HG03108 (cell line): Measurements from ENCODE around the gene TEX28.
"Not testable (repeated sequence)": the region's sequence is repeated elsewhere in the genome, so short reads cannot be mapped to it uniquely, and the experiment has no call there.

ENCODE experiments used
- ATAC-seq: cut with Tn5 transposase; IDR thresholded peaks from one replicate; pipeline ENCODE4 v1.9.1; 2021; ENCODE audit warnings: moderate library complexity; ENCODE audit not compliant: unreplicated experiment

Gene TEX28, protein sequence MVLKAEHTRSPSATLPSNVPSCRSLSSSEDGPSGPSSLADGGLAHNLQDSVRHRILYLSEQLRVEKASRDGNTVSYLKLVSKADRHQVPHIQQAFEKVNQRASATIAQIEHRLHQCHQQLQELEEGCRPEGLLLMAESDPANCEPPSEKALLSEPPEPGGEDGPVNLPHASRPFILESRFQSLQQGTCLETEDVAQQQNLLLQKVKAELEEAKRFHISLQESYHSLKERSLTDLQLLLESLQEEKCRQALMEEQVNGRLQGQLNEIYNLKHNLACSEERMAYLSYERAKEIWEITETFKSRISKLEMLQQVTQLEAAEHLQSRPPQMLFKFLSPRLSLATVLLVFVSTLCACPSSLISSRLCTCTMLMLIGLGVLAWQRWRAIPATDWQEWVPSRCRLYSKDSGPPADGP

DNA sequence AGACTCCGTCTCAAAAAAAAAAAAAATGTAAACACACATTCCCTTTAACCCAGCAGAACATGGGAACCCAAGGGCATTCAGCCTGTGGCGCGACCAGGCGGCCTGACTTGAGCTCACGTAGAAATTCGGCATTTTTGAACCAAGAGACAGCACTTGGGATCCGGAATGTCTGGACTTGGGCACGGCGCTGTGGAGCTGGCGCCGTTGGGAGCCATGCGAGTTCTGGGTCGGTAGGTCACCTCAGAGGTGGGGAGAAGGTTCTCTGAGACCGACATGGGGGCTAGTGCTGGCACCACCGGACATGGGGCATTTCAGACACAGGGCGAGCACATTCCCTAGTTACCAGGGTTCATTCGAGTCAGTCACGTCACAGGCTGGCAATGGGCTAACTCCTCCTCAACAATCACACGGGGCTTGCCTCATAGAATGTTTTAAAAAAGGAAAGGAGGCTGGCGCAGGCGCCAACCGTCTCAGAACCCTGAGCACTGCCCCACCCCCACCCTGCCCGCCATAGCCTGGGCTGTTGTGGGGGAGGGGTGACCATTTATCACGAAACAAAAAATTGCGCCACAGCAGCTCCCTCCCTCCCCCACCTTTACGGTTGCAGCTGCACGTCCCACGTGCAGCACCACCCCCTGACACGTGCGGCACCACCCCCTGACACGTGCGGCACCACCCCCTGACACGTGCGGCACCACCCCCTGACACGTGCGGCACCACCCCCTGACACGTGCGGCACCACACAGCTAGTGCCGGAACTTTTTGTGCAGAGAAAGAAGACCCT is at the start of gene TEX28:
Gene TEX28, minus strand, starts transcription at position 334 of the 784 bp plus-strand sequence. CDS start 3,007 bp downstream, outside the sequence.
- ATAC-seq: no peak

DNA sequence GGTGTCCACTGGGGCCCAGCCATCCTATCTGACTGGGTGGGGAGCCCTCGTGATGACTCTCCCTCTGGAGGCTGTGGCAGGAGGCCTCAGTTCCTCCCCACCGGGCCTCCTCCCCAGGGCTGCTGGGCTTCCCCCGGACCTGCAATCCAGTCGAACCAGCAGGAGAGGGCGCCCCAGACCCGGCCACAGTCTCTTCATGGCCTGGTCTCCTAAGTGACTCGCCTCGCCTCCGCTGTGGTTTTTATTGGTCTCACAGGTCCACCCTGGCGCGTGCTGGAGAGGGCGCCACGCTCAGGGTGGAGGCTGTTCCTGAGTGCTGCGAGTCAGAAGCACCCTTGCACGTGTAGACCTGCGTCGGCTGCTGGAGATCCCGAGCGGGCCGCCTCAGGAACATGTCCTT is 48.7 kb upstream of the TEX28 start:
- ATAC-seq: peak; percentile 25

DNA sequence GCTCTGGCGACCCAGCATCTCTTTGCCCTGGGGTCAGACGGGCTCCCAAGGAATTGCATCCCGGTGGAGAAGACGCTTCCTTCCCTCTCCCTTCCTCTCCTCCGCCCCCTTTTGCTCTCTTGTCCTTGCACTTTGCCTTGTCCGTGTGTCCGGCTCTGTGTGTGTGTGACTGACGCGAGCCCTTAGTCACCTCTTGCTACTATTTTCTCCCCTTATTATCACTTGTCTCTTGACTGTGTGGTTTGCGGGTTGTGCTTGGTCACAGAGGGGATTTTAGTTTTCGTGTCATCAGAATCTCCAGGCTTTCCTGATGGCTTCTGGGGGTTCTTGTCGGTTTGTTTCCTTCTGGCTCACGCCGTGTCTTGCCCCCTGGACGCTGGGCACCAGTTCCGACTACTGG is 48.1 kb upstream of the TEX28 start:
- ATAC-seq: not testable (repeated sequence)

DNA sequence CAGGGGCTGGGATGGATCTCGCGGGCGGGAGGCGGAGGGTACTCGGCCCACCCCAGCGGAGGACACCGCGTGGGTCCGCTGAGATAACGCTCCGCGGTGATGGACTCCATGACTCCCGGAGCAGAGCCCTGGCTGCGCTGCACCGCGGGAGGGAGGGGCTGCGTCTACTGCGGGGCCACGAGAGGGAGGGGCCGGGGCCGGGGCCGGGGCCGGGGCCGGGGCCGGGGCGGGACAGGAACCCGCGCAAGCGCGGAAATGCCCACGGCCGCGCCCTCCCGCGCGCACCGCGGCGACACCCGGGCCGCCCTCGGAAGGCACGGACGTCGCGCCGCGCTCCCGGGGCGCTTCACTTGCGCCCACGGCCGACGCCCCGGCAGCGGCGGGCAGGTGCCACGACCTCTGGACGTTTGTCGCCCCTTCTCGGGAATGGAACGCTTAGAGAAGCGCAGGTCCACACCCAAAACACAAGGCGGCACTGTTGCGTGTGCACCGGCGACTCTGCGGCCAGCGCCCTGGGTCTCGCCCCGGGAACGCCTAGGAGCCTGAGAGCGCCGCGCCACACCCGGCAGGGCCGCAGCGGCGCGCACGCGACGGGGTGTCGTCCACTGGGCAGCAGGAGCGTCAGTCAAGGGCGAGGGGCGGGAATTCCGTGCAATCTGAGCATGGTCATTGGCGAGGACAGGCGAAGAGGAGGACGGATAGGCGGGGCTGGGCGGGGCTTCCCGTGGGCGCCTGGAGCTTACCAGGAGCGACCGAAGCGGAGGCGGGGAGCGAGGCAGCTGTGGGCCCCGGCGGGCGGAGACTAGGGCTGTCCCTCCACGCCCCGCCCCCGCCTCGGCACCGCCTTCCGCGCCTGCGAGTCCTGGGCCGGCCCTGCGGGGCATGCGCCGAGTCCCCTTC is 46.7 kb upstream of the TEX28 start:
- ATAC-seq: peak; percentile 66

DNA sequence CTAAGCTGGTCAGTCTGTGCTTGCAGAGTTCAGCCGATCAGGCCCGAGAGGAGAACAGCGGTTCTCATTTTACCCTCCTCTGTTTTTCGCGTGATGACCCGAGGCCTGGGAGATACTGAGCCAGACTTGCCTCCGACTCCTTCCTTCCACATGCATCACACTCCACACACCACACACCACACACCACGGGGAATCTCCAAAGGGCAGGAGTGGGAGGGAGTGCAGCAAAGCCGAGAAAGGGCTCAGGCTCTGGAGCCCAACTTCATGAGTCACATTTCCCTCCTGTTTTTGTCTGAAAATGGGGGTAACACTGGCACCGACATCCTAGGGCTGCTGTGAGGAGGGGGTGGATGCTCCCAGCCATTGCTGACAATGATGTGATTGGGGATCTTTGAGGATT is 39.6 kb upstream of the TEX28 start:
- ATAC-seq: no peak

DNA sequence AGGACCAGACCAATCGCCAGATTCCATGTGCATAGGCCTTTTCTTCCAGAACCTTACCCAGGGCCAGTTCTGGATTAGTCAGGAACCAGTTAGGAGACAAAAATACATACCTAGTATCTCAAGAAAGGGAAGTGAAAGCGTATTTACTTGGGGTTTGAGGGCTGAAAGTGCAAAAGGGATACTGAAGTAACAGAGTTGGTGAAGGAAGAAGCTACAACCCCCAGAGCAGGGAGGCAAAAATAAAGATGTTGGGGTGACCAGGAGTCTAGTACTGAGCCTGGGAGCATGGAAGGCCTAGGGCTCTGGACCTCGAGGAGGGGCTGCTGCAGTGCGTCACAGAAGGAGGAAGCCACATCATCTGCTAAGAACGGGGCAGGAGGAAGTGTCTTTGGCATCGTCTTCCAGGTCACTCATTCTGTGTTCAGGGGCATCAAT is 38.9 kb upstream of the TEX28 start:
- peak; percentile 86 for ATAC-seq

DNA sequence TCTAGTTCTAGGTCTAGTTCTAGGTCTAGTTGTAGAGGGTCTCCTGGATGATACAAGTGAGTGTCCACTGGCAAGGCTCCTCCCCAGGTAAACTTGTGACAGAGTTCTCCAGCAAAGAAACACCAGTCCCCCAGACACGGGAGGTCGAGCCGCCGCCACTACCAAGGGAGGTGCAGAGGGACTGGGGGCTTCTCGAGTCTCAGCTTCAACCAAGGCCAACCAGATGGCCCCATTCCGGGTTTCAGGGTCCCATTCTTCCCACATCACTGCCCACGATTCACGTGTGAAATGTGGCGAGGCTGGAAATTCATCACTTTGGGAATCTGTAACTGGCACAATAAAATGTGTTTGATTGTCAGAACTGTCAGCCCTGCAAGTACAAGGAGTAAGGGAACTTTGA is 38.2 kb upstream of the TEX28 start:
- no peak for ATAC-seq

DNA sequence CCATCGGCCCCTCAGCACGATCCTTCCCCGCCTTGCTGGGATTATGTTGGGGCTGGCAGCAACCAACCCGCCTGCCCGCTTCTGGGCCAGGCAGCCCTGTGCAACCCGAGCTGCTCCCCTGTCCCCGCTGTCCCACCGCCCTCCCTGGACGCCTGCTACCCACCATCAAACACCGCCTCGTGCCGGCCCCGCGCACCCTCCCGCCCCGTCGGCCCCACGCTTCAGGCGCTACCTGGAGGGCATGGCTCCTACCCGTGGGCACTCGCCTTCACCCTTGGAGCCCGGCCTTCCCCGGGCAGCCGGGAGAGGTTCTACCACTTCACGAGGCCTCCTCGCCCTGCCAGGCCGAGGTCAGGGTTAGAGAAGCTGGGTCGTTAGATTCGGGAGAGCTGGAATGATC is 37.6 kb upstream of the TEX28 start:
- no peak for ATAC-seq

DNA sequence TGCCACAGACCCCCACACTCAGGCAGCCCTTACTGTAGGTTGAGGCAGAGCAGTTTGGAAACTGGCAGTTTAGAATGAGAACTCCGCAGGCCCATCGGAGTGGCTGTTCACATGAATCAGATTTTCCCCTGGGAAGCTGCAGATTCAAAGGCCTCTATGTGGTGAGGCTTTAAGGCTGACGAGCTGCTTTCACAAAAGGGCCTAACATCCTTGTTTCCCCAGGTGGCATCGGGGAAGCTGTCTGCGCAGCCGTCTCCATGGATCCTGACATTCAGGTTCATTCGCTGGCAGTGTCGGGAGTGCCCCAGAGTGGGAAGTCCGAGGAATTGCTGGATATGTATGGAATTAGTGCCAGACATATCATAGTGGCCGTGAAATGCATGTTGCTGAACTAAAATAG is 34.4 kb upstream of the TEX28 start:
- no peak for ATAC-seq

DNA sequence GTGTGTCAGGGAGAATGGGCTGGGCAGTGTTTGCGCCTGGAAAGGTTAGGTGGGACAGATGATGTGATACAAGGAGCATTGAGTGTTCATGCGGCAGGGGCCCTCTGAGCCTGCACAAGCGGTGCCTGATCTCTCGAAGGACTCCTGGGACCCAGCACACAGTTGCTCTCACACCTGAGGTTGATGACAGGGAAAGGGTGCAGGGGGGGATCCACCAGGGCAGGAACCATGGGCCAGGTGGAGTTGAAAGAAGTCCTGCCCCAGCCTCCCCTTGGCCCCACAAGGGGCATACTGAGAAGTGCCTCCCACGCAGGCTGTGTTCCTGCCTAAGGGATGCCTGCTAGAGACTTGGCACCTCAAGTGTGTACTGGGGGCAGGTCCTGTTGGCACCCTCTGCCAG is 33.7 kb upstream of the TEX28 start:
- no peak for ATAC-seq

DNA sequence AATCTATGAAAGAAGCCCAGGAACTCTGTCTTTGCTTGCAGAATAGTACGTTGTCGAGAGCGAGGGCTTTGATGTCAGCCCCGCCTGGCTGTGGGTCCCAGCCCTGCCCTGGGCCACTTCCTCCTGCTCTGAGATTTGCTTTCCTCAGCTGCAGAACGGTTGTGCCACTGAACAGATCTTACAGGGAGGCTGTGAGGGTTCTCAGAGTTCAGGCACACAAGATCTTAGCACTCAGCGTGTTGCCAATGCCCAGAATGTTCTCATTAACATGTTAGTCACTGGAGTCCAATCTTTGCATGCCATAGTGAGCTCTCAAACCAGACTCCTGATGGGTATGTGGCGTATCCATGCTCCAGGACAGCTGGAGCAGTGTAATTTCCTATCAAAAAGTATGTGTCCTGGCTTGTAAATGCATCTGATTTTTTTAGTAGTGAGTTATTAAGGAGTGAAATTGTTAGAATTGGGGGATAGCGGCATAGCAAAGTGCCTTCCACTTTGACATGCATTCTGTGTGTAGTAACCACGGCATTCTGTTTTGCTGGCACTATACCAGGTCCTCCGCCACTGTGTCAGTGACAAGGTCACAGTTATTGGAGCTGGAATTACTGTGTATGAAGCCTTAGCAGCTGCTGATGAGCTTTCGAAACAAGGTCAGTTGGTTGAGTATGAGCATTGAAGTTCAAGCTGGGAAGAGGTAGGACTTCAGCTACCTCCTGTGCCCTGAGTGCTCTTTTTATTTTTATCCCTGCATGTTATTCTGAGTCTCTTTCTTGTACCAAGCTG is 32.3 kb upstream of the TEX28 start:
- ATAC-seq: no peak

DNA sequence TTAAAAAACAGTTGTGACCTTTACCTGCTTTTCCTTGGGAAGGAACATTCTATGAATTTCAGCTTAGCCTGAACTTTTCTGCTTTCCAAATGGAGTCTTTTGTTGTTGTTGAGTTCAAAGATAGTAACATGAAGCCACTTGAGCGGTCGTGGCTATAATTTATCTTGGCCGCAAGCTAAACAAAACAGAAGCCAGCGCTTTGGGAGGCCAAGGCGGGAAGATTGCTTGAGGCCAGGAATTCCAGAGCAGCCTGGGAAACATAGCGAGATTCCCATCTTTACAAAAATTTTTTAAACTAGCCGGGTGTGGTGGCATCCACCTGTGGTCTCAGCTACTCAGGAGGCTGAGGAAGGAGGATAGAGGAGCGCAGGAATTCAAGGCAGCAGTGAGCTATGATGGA is 30.6 kb upstream of the TEX28 start:
- ATAC-seq: no peak

DNA sequence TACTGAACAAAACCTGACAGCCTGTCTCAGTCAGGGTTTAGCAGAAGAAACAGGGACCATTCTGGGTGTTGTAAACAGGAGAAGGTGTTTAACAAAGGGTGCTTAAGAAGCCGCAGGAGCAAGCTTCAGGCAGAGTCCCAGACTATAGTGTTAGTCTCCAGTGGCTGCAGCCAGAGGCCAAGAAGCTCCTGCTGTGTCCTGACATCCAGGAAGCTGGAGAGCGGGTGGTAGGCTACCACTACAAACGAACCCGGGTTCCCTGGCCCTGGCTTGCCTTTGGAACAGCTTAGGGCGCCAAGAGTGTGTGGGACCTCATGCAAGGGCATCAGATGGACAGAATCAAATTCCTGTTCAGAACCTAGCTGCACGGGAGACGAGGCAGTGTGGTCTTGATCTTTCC is 28.6 kb upstream of the TEX28 start:
- no peak for ATAC-seq

DNA sequence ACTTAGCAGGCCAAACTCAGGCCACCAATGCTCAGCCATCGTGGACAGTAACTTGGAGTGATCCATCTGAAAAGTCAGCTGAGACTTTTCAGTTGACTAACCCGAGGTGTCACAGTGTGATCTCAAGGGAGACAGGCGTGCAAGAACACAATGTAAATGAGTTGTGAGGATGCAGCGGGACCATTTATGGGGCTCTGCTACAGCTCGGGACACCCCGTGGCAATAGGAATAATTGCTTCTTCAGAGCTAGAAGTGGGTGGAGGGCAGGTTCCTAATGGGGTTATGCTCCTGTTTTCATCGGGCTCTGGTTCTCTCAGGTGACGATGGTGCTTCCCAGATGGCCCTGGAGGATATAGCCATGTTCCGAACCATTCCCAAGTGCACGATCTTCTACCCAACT is 28.0 kb upstream of the TEX28 start:
- no peak for ATAC-seq

DNA sequence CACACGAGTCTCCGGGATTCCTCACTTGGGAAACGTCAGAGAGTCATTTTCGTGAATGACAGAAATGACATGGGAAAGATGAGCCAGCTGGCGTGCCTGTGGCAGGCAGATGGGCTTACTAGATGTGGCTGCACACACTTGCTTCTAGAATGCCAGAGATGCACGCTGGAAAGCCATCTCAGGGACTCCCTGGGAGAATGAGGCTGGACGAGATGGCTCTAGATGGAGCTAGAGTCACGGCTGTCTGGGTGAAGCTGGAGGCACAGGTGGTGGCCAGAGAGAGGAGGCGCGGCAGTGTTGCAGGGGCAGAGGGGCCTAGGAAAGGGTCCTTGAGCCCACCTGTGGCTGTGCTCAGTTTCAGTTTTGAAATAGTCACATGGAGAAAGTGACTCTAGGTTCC is 26.7 kb upstream of the TEX28 start:
- ATAC-seq: no peak

DNA sequence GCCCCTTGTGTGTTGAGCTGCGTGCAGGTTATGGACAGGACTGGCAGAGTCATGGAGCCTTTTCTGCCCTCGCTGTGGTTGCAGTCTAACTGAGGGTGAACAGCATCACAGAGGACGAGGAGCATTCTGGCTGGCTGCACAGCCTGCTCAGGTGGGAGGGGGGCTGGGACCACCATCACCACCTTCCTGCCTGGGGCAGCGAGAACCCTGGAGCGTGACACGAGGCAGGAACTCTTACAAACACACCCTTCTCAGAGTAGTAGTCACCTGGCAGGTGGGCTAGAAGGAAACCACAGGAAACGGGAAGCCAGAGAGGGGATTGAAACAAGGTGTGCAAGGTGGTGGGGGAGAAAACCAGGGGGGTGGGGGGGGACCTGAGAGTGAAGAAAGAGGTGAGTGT is 26.2 kb upstream of the TEX28 start:
- ATAC-seq: no peak

DNA sequence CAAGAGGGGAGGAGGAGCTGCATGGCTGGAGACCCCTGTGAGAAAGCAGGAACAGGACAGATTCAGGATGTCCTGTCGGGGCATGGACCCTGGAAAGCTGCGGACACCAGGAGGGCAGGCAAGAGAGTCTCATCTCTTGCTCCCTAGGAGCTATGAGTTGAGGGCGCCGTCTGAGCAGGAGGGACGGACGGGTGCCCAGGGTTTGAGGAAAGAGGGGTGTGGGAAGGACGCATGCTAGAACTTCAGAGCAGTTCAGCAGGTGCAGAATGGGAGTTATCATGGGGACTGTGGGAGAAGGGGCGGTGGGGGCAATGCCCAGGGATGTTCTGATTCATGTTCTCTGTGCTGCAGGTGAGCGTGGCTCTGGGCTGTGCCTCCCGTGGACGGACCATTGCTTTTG is 25.5 kb upstream of the TEX28 start:
- no peak for ATAC-seq

DNA sequence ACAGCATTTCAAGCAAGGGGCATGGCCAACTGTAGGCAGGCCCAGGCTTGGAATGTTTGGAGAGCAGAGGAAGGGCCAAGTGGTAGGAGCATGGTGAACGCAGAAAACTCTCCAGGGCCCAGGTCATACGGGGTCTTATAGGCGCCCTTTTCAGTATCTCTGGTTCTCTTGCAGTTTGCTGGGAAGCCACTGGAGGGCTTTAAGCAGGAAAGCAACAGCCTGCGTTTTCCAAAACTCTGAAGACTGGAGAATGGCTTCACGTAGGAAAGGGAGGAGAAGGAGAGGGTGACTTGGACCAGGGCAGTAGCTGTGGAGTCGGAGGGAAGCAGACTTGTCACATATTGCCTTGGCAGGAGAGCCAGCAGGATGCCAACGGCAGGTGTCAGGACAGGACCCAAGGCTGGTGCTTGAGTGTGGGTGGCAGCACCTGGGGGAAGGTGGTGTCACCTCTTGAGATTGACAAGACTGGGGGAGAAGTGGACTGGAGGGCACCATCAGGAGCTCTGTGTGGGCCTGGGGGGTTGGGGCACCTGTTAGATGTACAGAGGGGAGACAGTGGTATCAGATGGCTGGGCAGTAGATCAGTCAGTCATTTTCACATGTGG is 22.6 kb upstream of the TEX28 start:
- ATAC-seq: no peak

DNA sequence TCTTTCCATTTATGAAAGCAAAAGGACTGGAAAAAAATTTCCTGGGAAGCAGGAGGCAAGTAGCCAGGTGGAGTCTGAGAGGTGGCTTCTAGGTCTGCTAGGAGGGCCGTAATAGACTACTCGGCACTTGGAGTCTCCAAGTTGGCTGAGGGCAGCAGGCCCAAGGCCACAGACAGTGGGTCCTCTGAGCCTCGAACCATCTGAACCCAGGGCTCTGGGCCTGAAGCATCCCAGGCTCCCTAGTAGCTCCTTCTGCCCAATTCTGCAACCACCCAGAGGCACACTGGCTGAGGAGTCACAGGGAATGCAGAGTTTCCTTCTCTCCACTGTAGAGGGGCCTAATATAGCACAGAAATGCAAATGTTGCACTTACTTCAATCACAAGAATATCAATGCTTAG is 20.5 kb upstream of the TEX28 start:
- ATAC-seq: no peak

DNA sequence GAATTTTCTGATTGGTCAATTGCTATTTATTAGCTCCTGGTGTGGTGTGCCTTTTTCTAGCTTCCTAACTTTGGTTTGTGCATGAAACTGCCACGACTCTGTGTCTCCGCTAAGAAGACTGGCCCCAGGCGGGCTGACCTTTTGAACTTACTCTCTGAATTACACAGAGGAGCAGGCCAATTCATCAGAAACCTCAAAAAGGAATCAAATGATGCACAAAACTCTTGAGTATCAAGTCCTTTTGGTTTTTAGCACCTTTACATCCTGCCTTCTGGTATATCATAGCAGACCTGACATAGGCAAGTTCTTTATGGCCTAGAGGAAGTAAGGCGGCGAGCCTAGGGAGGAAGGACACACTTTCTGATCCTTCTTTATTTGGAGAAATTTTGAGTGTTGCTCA is 18.2 kb upstream of the TEX28 start:
- peak; percentile 48 for ATAC-seq
